Measurements from ENCODE around the gene PDCD1LG2. TPM values are rescaled to one million over a fixed set of nuclear protein-coding genes. Genes with fewer than 3 reads are reported as not detected.
"Not testable (repeated sequence)": the region's sequence is repeated elsewhere in the genome, so short reads cannot be mapped to it uniquely, and the experiment has no call there.

PDCD1LG2 gene
- total RNA-seq, 2 experiments from 2014 or later = 0.13 to 0.14 TPM

DNA sequence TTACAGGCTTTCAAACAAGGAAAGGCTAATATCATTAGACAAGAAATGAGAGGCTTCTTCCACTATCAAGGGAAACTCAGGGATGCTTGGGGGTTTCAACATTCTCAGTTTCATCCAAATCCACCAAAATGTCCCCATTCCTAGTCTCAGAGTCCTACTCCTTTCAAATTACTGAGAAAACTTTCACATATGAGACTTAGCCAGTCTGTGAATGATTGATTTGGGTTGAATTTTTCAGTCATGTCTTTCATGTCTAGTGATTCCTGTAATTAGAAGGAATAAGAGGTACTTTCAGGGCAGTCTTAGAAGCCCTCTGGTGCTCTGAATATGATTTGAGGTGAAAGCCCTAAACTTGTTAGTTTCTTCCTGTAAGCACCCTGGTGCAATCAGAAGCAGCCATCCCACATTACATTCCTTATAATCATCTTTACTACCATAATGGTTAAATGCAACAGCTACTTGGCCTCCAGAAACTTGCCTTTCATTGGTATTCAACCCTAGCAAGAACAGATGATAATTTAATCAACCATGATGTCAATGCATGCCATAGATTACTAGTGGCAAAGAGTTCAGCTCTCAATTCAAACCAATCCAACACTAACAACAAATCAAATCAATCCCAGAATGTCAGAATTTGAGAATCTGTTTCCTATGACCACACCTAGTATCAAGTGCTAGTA, 67.8 kb downstream of the PDCD1LG2 start:
- intact Hi-C loops (cut with micrococcal nuclease) = no loop called here

DNA sequence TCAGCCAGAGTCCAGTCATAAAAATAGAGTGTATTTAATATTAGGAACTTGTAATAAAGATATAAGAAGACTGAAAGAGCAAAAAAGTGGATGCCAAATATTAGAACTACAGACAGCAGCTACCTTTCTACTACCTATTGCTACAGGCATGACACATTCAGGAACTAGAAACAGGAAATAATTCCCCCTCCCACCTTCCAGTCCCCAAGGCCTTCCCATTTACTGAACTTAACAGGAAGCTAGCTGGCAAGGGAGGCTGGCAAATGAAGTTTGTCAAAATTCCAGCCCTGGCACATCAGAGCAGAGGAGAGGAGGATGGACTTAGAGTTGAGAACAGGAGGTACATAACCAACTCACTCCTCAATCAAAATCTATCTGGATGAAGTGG, 68.4 kb downstream of the PDCD1LG2 start:
- no peaks in the 10 kb centered on the region for H3K27me3 Mint-ChIP-seq
- ChIA-PET POLR2A (no interaction called here), CTCF (interaction anchor here (1.0 kb wide), 1 partner anchor 11 kb away, joined by 4 read pairs; no protein-coding TSS in a partner anchor)
- ATAC-seq (no peak), DNase-seq (no peak)
- no peaks in the 10 kb centered on the region for H3K36me3 Mint-ChIP-seq (ENCODE audit: low read depth)
- H3K4me1 Mint-ChIP-seq (ENCODE audit: low read depth) = peaks cover 24% of the 10 kb centered on the region
- no peak for TF ChIP-seq CTCF (IDR thresholded peaks at IDR 0.05)
- H3K4me3 Mint-ChIP-seq = no peak overlapping the region
- H3K27ac Mint-ChIP-seq = no peak overlapping the region
- peaks cover 6% of the 10 kb centered on the region for H3K9me3 Mint-ChIP-seq
- intact Hi-C loops (cut with micrococcal nuclease) = no loop called here

More for the DNA sequence above, 67.8 kb downstream of the PDCD1LG2 start:
- DNase-seq (no peak), ATAC-seq (no peak)
- Mint-ChIP-seq H3K27me3 (no peaks in the 10 kb centered on the region), H3K4me3 (no peak overlapping the region), H3K4me1 (ENCODE audit: low read depth) (peaks cover 20% of the 10 kb centered on the region), H3K9me3 (peaks cover 6% of the 10 kb centered on the region), H3K36me3 (ENCODE audit: low read depth) (no peaks in the 10 kb centered on the region), H3K27ac (no peak overlapping the region)
- CTCF ChIA-PET = interaction anchor here (1.0 kb wide), 1 partner anchor 12 kb away, joined by 4 read pairs; no protein-coding TSS in a partner anchor
- TF ChIP-seq CTCF (IDR thresholded peaks at IDR 0.05) = no peak
- POLR2A ChIA-PET = no interaction called here

DNA sequence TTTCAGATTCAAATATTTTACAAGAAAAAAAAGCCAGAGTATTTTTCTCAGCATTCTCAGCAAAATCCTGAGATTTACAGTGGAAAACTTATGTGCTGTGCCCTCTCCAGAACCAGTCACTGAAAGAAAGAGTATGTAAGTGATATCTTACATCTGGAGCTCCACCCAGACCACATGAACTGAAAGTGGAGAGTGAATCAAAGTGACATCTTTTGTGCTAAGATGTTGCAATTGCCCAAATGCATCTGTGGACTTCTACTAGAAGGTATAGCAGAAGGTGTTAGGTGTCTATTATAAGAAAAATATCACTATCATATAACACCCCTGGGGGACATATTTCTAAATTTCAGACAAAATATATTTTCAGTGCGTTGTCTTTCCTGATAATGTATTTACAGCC, 69.5 kb downstream of the PDCD1LG2 start:
- POLR2A ChIA-PET = no interaction called here
- no peak for TF ChIP-seq CTCF (IDR thresholded peaks at IDR 0.05)
- H3K9me3 Mint-ChIP-seq = peaks cover 4% of the 10 kb centered on the region
- no peak overlapping the region for H3K27ac Mint-ChIP-seq
- ATAC-seq (no peak), DNase-seq (no peak)
- no peaks in the 10 kb centered on the region for H3K27me3 Mint-ChIP-seq
- H3K4me1 Mint-ChIP-seq (ENCODE audit: low read depth) = peaks cover 24% of the 10 kb centered on the region
- no peak overlapping the region for H3K4me3 Mint-ChIP-seq
- CTCF ChIA-PET = no interaction called here
- intact Hi-C loops (cut with micrococcal nuclease) = no loop called here
- H3K36me3 Mint-ChIP-seq (ENCODE audit: low read depth) = no peaks in the 10 kb centered on the region

DNA sequence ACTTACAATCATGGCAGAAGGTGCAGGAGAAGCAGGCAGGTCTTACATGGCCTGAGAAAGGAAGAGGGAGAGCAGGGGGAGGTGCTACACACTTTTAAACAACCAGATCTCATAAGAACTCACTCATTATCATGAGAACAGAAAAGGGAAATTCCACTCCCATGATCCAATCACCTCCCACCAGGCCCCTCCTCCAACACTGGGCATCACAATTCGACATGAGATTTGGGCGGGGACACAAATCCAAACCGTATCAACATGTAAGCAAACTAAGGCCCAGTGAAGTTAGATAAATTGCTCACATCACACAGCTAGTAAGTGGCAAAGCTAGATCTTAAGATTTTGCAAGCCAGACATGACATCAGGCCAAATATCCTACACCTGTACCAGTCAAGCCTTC, 70.3 kb downstream of the PDCD1LG2 start:
- Mint-ChIP-seq H3K4me3 (no peak overlapping the region), H3K27me3 (no peaks in the 10 kb centered on the region), H3K36me3 (ENCODE audit: low read depth) (no peaks in the 10 kb centered on the region), H3K4me1 (ENCODE audit: low read depth) (peaks cover 28% of the 10 kb centered on the region), H3K27ac (no peak overlapping the region), H3K9me3 (peaks cover 4% of the 10 kb centered on the region)
- DNase-seq = no peak
- ATAC-seq = no peak
- CTCF ChIA-PET = no interaction called here
- POLR2A ChIA-PET = no interaction called here
- intact Hi-C loops (cut with micrococcal nuclease) = no loop called here
- no peak for TF ChIP-seq CTCF (IDR thresholded peaks at IDR 0.05)

DNA sequence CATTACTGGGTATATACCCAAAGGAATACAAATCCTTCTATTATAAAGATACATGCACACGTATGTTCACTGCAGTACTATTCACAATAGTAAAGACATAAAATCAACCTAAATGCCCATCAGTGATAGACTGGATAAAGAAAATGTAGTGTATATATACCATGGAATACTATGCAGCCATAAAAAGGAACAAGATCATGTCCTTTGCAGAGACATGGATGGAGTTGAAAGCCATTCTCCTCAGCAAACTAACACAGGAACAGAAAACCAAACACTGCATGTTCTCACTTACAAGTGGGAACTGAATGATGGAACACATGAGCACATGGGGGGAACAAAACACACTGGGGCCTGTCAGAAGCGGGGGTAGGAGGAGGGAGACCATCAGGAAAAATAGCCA, 71.4 kb downstream of the PDCD1LG2 start:
- POLR2A ChIA-PET = not testable (repeated sequence)
- peaks cover 38% of the 10 kb centered on the region for H3K4me1 Mint-ChIP-seq (ENCODE audit: low read depth)

More for the DNA sequence above, 71.4 kb downstream of the PDCD1LG2 start:
- H3K27me3 Mint-ChIP-seq; ATAC-seq; H3K27ac Mint-ChIP-seq; intact Hi-C loops (cut with micrococcal nuclease); H3K36me3 Mint-ChIP-seq (ENCODE audit: low read depth); H3K9me3 Mint-ChIP-seq; DNase-seq; H3K4me3 Mint-ChIP-seq: not testable (repeated sequence)
- CTCF ChIA-PET = interaction anchor here (2.5 kb wide), 1 partner anchor 19 kb away, joined by 13 read pairs; no protein-coding TSS in a partner anchor

Measured in activated CD8-positive, alpha-beta T cell treated with anti-CD3 and anti-CD28 coated beads for 36 hours (primary cell).